GM18873 (cell line): Measurements from ENCODE around the gene SVIL.
"Not testable (repeated sequence)": the region's sequence is repeated elsewhere in the genome, so short reads cannot be mapped to it uniquely, and the experiment has no call there.

Experiments used
- ATAC-seq: cut with Tn5 transposase; IDR thresholded peaks from one replicate; pipeline ENCODE4 v1.9.1; 2021; ENCODE audit warnings: mild to moderate bottlenecking, moderate library complexity, moderate number of reproducible peaks; ENCODE audit not compliant: unreplicated experiment, low FRiP score

SVIL gene

DNA sequence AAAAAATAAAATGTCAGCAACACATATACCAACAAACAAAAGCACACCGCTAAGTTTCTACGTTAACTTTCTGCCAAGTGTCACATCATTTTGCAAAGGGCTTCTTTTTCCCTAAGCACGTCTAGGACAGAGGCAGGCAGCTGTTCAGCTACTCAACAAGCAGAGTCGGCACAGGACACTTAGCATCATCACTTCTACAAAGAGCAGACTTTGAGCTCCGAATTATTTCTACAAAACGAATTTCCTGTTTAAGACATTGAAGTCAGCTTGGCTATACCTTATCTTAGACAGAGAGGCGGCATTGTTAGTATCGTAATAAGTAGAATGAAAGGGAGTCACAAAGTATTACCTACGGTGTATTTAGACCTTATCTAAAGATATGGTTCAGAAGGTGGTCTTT is 110.1 kb downstream of the SVIL start:
- ATAC-seq: no peak

- no peak for ATAC-seq
These were observed 110.5 kb downstream of the SVIL start for GRCh38 chr10:29524294-29524693.

GRCh38 chr10:29522918-29523317 is 111.9 kb downstream of the SVIL start:
- no peak for ATAC-seq

- no peak for ATAC-seq
These were observed 112.5 kb downstream of the SVIL start for GRCh38 chr10:29522061-29522855.

- no peak for ATAC-seq
These were observed 115.1 kb downstream of the SVIL start for GRCh38 chr10:29519659-29520058.

DNA sequence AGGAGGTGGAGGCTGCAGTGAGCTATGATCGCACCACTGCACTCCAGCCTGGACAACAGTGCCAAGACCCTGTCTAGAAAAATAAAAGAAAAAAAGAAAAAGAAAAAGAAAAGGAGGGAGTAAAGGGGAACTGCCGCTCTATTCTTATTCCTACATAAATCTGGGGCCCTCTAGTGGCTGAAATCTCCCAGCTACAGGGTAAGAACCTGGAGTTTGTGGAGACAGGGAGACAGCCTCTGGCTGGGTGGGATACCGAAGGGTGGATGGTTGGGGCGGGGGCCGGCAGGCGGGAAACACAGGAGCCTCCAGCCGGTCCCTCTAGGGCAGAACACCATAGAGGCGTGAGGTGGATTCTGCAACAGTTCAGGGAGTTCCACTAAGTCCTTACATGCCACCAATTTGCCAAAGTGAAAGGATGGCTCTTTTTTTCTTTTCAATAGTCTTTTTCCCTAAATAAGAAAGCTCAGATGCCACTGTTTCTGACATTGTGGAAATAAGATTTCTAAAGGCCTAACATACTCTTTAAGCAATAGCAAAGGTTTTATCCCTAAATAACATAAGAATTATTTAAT is 117.3 kb downstream of the SVIL start:
- no peak for ATAC-seq

GRCh38 chr10:29516309-29516932 is 118.3 kb downstream of the SVIL start:
- not testable (repeated sequence) for ATAC-seq

DNA sequence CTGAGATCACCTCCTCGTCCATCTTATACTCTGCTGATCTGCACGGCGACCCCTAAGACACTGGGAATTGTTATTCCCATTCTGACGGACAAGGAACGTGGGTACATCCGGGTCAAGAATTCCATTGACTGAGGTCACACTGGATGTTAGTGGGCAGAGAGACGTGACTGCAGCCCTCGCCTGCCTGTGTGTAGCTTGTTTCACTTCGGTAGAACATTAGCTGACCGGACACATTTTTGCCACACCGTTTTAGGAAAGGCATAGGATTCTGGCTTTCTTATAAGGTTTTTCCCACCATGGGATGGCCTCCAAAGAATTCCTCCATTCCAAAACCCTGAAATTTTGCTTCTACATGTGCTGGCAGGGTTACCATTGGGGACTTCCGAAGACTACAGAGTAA is 118.9 kb downstream of the SVIL start:
- ATAC-seq: not testable (repeated sequence)

DNA sequence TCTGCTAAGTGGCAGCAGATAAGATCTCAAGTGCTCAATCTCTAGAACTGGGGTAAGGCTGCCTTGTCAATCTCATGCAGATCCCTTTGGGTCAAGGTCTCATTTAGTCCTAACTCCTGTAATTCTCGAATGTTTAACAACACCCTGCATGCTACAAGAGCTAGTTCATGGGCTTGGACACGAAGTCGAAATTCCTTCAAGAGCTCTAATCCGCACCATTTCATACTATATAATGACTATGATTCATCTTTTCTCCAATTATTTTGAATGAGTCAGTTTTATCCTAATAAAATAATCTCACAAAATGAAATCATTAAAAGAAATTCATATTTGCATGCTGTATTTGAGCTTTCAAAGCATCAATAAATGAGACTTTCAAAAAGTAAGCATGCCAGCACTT is 119.7 kb downstream of the SVIL start:
- ATAC-seq: not testable (repeated sequence)

DNA sequence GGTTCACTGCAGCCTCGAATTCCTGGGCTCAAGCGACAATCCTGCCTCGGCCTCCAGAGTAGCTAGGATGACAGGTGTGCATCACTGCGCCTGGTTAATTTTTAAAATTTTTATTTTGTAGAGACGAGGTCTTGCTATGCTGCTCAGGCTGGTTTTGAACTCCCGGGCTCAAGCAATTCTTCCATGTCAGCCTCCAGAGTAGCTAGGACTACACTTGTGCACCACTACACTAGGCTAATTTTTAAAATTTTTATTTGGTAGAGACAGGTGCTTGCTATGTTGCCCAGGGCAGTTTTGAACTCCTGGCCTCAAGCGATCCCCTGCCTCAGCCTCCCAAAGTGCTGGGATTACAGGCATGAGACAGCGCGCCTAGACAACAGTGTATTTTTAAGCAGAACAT is 120.5 kb downstream of the SVIL start:
- ATAC-seq: no peak

DNA sequence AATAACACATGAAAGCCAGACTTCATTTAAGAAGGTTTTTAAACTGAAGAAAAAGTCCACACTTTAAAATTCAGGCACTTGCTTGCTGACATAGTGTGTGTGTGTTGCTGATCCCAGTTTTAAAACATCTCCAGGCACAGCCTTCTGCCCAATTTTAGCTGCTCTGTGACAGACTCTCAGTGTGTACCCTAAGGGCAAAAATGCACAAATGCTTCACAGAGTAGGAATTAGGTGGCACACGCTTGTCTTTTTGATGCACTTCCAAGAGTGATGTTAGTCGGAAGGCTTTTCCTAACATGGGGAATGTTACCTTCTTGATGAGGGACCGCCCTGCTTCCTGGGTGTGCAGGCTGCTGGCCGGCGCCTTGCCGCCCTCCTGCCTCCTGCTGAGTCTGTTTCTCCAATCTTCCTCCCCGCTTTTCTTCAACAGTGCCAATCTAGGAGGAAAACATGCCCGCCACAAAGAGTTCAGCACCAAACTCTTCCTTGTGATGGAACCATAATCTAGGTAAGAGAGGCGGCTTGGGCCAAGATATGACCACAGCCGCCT is 122.3 kb downstream of the SVIL start:
- no peak for ATAC-seq

DNA sequence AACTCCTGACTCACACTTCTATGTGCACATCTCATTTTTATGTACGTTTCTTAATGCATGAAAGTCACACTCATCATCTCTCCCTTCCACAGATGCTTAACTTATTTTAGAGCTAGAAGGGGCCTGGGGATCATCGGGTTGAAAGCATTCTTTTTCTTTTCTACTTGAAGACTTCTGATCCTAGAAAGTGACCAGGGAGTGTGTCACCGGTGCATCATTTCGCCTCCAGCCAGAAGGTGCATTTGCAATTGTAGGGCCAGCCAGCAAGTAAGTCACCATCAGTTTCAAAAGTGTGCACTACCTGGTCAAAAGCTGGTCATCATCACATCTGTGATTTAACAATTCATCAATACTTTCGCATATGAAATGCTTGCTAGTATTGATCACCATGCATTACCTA is 123.0 kb downstream of the SVIL start:
- not testable (repeated sequence) for ATAC-seq

DNA sequence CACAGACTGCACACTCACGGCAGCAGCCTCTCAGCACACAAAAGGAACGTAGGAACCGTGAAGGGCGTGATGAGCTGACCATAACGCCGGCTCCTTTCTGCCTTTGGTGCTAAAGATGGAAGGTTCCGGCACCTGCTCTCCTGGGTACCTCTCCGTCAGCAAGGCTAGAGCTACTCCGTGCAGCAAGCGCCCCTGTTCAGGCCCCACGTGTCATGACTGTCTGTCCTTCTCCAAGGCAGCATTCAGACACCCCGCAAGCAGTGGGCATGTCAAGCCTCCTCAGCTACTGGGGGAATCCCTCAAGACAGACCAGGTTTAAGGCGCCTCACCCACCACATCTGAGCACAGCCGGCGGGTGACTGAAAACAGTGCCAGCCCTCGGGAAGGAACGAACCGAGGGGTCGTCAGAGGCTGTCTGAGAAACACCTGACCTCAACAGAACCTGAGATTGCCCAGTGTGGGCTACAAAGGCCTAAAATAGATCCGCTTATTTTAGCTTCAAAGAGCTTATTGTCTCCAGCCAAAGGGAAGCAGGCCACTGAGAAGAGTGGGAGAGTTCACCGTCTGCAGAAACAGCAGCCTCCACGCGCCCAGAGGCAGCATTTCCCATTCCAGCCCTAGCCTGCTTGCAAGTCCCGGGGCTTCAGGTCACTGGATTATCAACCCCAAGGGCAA is 124.2 kb downstream of the SVIL start:
- ATAC-seq: not testable (repeated sequence)

GRCh38 chr10:29508554-29509244 is 126.1 kb downstream of the SVIL start:
- ATAC-seq: no peak

DNA sequence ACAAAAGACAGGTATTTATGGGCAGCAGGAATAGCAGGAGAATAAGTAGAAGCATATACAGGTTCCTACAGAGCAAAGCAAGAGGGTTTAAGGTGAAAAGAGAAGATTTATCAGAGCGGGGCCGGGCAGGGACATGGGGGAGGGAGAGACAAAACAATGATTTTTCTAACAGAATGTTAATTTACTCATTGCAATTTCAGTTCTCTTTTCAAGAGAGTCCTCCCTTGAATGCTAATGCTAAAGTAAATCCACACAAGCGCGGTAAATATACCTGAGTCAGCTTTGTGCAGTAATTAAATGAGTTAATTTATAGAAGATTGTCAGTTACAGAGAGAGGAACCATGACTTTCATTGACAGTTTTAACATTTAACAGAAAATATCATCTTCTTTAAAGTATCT is 127.0 kb downstream of the SVIL start:
- ATAC-seq: not testable (repeated sequence)

DNA sequence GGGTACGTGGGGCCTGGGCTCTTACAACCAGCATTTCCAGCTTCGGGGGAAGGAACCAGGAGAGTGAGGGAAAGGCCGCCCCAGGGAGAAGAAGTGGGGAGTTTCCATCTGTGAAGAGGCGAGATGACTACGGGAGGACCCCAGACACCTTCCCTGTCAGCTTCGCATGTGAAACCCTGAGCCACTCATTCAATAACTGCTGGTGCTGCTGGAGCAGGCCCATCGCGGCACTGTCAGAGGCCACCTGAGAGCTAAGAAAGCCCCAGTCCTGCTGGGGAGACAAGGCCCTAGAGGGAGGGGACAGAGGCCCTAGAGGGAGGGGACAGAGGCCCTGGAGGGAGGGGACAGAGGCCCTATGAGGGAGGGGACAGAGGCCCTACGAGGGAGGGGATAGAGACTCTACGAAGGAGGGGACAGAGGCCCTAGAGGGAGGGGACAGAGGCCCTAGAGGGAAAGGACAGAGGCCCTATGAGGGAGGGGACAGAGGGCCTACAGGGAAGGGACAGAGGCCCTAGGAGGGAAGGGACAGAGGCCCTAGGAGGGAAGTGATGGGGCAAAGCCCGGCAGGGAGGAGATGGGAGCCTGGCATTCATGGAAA is 128.3 kb downstream of the SVIL start:
- not testable (repeated sequence) for ATAC-seq

GRCh38 chr10:29502351-29502750 is 132.4 kb downstream of the SVIL start:
- no peak for ATAC-seq

DNA sequence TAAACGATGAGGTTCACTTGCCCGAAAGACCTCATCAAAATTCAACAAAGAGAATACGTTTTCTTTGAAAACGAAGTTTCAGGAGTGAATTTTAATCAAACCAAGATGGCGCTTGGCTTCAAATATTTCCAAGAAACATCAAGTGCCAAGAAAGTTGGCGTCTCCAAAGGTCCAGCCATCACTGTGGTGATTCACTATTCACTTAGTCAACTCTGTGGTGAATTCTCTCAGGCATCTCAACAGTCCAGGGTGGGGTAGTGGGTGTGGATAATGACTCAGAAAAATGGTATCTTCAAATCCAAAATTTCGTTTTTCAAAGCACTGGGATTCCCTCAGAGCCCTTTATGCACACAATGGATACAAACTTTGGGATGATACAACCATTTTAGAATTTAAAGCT is 133.1 kb downstream of the SVIL start:
- no peak for ATAC-seq

- no peak for ATAC-seq
These were observed 134.7 kb downstream of the SVIL start for GRCh38 chr10:29499993-29500537.
